GDM1 (cell line): Measurements from ENCODE around the gene LRRC8D.

Experiments used
- DNase-seq: peaks from one replicate; lab custom pipeline; 2025; lab: John Stamatoyannopoulos, UW

LRRC8D gene

GRCh38 chr1:89941110-89941766, 120.4 kb downstream of the LRRC8D start:
- peak; percentile 70 for DNase-seq

GRCh38 chr1:89942014-89942413, 121.2 kb downstream of the LRRC8D start:
- no peak for DNase-seq

- DNase-seq = no peak
These were observed 122.2 kb downstream of the LRRC8D start for GRCh38 chr1:89942825-89943658.

GRCh38 chr1:89943846-89944781, 123.3 kb downstream of the LRRC8D start:
- DNase-seq = no peak

- DNase-seq = no peak
These were observed 125.1 kb downstream of the LRRC8D start for GRCh38 chr1:89945852-89946476.

- DNase-seq = no peak
These were observed 125.7 kb downstream of the LRRC8D start for GRCh38 chr1:89946532-89946931.

- no peak for DNase-seq
These were observed 128.0 kb downstream of the LRRC8D start for GRCh38 chr1:89948722-89949345.

GRCh38 chr1:89949991-89950624, 129.3 kb downstream of the LRRC8D start:
- no peak for DNase-seq

GRCh38 chr1:89950703-89951102, 129.9 kb downstream of the LRRC8D start:
- no peak for DNase-seq

- no peak for DNase-seq
These were observed 131.2 kb downstream of the LRRC8D start for GRCh38 chr1:89951766-89952604.

- DNase-seq = no peak
These were observed 131.8 kb downstream of the LRRC8D start for GRCh38 chr1:89952605-89953130.

GRCh38 chr1:89953131-89953626, 132.3 kb downstream of the LRRC8D start:
- no peak for DNase-seq

GRCh38 chr1:89953929-89954328, 133.1 kb downstream of the LRRC8D start:
- no peak for DNase-seq

- no peak for DNase-seq
These were observed 133.6 kb downstream of the LRRC8D start for GRCh38 chr1:89954401-89954800.

- no peak for DNase-seq
These were observed 134.7 kb downstream of the LRRC8D start for GRCh38 chr1:89955311-89956205.

GRCh38 chr1:89957107-89957506, 136.3 kb downstream of the LRRC8D start:
- DNase-seq = no peak

- DNase-seq = no peak
These were observed 138.2 kb downstream of the LRRC8D start for GRCh38 chr1:89958851-89959654.

- no peak for DNase-seq
These were observed 138.9 kb downstream of the LRRC8D start for GRCh38 chr1:89959719-89960118.
